GM10248 (cell line): Measurements from ENCODE around the gene IRGC.

Experiments used
- CTCF ChIA-PET: fragments of 300-600 bp; sonication (Branson Sonifier 250); formaldehyde crosslinking; extraction: SDS; loops from one replicate; lab custom pipeline; 2021; ENCODE audit warnings: antibody characterized with exemption; lab: Yijun Ruan, JAX
- POLR2A ChIA-PET: fragments of 350-650 bp; sonication (Branson Sonifier 250); formaldehyde crosslinking; extraction: SDS; loops from one replicate; lab custom pipeline; 2020; ENCODE audit warnings: antibody characterized with exemption; lab: Yijun Ruan, JAX
- DNase-seq: peaks from one replicate; pipeline ENCODE4 v3.0.0; 2012; ENCODE audit errors: extremely low spot score
- CTCF ChIP-seq: IDR thresholded peaks from 2 replicates; pipeline ENCODE4 v1.5.1; 2012; ENCODE audit warnings: mild to moderate bottlenecking, low read depth; ENCODE audit errors: extremely low read depth, missing control alignments, control extremely low read depth

Gene IRGC

GRCh38 chr19:43767818-43768217, 51.9 kb downstream of the IRGC start:
- no peak for TF ChIP-seq CTCF
- CTCF ChIA-PET: interaction anchor here (1.5 to 20.8 kb wide), 9 partner anchors 10 to 31 kb away, joined by 4 to 234 read pairs (median 14); partner anchors contain the start of genes KCNN4 and SMG9

GRCh38 chr19:43768273-43769050, 52.6 kb downstream of the IRGC start:
- DNase-seq: no peak

More at GRCh38 chr19:43767818-43768217, 51.9 kb downstream of the IRGC start:
- DNase-seq: no peak
- POLR2A ChIA-PET: interaction anchor here (1.6 to 5.1 kb wide), 3 partner anchors 9 to 14 kb away, joined by 3 to 38 read pairs (median 6); partner anchors contain the start of gene SMG9

GRCh38 chr19:43769256-43769655, 53.4 kb downstream of the IRGC start:
- TF ChIP-seq CTCF: no peak

More at GRCh38 chr19:43768273-43769050, 52.6 kb downstream of the IRGC start:
- POLR2A ChIA-PET: interaction anchor here (1.6 to 1.8 kb wide), 2 partner anchors 9 to 10 kb away, joined by 3 to 6 read pairs; no protein-coding TSS in a partner anchor
- no peak for TF ChIP-seq CTCF
- CTCF ChIA-PET: interaction anchor here (1.0 to 20.8 kb wide), 7 partner anchors 9 to 27 kb away, joined by 3 to 234 read pairs (median 7); partner anchors contain the start of genes KCNN4 and SMG9

More at GRCh38 chr19:43769256-43769655, 53.4 kb downstream of the IRGC start:
- ChIA-PET POLR2A (no interaction called here), CTCF (interaction anchor here (1.0 to 20.8 kb wide), 6 partner anchors 9 to 101 kb away, joined by 3 to 234 read pairs (median 24); partner anchors contain the start of genes KCNN4 and SMG9)
- no peak for DNase-seq
